ENCODE data around the gene RPL10A. TPM values are rescaled to one million over a fixed set of nuclear protein-coding genes. Genes with fewer than 3 reads are reported as not detected.

RPL10A gene
- total and polyA plus RNA-seq, 2 of the 13 experiments (the other 11 are each of a cell fraction or from before 2014, with no cell fraction given), result 1,854 to 2,726 TPM

GRCh38 chr6:35468181-35468979 is at the start of gene RPL10A (continued):
- peak; percentile 92; the same call in 1 of the 2 replicates for TF ChIP-seq ZNF569 (CRISPR knock-in tag; IDR thresholded peaks at IDR 0.05; ENCODE audit: borderline replicate concordance)
- TF ChIP-seq ETS1 (CRISPR knock-in tag; IDR thresholded peaks at IDR 0.05), result no peak; the same call in 1 of the 2 replicates
- peak; percentile 87 for TF ChIP-seq MLXIP (CRISPR knock-in tag; IDR thresholded peaks at IDR 0.05; ENCODE audit: borderline replicate concordance)
- no peak for TF ChIP-seq SETDB1 (CRISPR knock-in tag; IDR thresholded peaks at IDR 0.05; ENCODE audit: borderline replicate concordance)
- no peak for TF ChIP-seq ZNF260 (CRISPR knock-in tag; IDR thresholded peaks at IDR 0.05; ENCODE audit: borderline replicate concordance, low read depth)
- no peak; the same call in 1 of the 2 replicates for TF ChIP-seq CHCHD3 (CRISPR knock-in tag; IDR thresholded peaks at IDR 0.05)
- peak; percentile 93 for TF ChIP-seq ZBTB38 (CRISPR knock-in tag; IDR thresholded peaks at IDR 0.05)
- TF ChIP-seq TBL1XR1 (IDR thresholded peaks at IDR 0.05; ENCODE audit: borderline replicate concordance, low read length, partially characterized antibody), result peak; percentile 88
- peak; percentile 91; the same call in 1 of the 2 replicates for TF ChIP-seq GLMP (CRISPR knock-in tag; IDR thresholded peaks at IDR 0.05; ENCODE audit: borderline replicate concordance)
- peak; percentile 93; the same call in 1 of the 2 replicates for TF ChIP-seq ZNF30 (CRISPR knock-in tag; IDR thresholded peaks at IDR 0.05)
- TF ChIP-seq KLF16 (CRISPR knock-in tag; IDR thresholded peaks at IDR 0.05), result peak; percentile 82 to 98
- TF ChIP-seq ZNF549 (CRISPR knock-in tag; IDR thresholded peaks at IDR 0.05), result 0 out of 2 replicates have a peak, but pooled peaks have one; percentile 34
- no peak for TF ChIP-seq ZNF382 (CRISPR knock-in tag; IDR thresholded peaks at IDR 0.05; ENCODE audit: borderline replicate concordance)
- TF ChIP-seq SKIL (CRISPR knock-in tag; IDR thresholded peaks at IDR 0.05; ENCODE audit: borderline replicate concordance), result no peak
- TF ChIP-seq STAT5B (CRISPR knock-in tag; IDR thresholded peaks at IDR 0.05), result peak; percentile 85
- no peak for TF ChIP-seq ONECUT2 (CRISPR knock-in tag; IDR thresholded peaks at IDR 0.05)
- TF ChIP-seq THAP9 (CRISPR knock-in tag; IDR thresholded peaks at IDR 0.05; ENCODE audit: borderline replicate concordance), result peak; percentile 90
